ENCODE data around the gene IPP.

DNA sequence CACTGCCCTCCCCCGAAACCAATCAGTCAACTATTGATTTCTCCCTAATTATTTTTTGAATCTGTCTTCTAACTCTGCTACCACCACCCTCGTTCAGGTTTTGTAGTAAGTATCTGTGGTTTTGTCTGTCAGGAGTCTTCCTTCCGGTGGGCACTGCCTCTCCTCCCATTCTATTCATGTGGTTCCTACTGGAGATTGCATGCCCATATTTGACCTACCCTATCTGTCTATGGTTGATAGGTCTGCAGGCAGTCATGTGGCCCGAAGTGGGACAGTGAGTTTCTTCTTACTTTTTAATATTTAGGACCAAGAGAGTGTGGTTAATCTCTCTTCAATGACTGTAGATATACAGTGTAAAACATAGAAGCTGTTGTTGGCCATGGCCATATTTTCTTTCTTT is 35.1 kb upstream of the IPP start:
- TF ChIP-seq EZH2phosphoT487 (IDR thresholded peaks at IDR 0.05; ENCODE audit: borderline replicate concordance, low read length) = no peak
- TF ChIP-seq, protein P1, sequence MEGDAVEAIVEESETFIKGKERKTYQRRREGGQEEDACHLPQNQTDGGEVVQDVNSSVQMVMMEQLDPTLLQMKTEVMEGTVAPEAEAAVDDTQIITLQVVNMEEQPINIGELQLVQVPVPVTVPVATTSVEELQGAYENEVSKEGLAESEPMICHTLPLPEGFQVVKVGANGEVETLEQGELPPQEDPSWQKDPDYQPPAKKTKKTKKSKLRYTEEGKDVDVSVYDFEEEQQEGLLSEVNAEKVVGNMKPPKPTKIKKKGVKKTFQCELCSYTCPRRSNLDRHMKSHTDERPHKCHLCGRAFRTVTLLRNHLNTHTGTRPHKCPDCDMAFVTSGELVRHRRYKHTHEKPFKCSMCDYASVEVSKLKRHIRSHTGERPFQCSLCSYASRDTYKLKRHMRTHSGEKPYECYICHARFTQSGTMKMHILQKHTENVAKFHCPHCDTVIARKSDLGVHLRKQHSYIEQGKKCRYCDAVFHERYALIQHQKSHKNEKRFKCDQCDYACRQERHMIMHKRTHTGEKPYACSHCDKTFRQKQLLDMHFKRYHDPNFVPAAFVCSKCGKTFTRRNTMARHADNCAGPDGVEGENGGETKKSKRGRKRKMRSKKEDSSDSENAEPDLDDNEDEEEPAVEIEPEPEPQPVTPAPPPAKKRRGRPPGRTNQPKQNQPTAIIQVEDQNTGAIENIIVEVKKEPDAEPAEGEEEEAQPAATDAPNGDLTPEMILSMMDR (IDR thresholded peaks at IDR 0.05; ENCODE audit: low read depth, low read length, poor library complexity, severe bottlenecking) = no peak

Data from DOHH2 (cell line).